Pulmonary artery endothelial cell (primary cell): ENCODE data around the gene C7orf57. TPM values are rescaled to one million over a fixed set of nuclear protein-coding genes. Genes with fewer than 3 reads are reported as not detected.
A peak's percentile ranks its signal among the peaks of the same experiment; 100 is the strongest.
"Not testable (repeated sequence)": the region's sequence is repeated elsewhere in the genome, so short reads cannot be mapped to it uniquely, and the experiment has no call there.

ENCODE experiments used
- DNase-seq: peaks from one replicate; pipeline ENCODE4 v3.0.0-alpha.2; 2011; ENCODE audit warnings: low read depth, low spot score
- total RNA-seq: library from RNA; depleted of rRNA; stranded (reverse); fragments of >200 nt; gene quantifications from 2 replicates; pipeline ENCODE4 v1.2.3, GENCODE V29; 2014

Gene C7orf57
- total RNA-seq = under 0.01 and 0.11 TPM in 2 replicates

DNA sequence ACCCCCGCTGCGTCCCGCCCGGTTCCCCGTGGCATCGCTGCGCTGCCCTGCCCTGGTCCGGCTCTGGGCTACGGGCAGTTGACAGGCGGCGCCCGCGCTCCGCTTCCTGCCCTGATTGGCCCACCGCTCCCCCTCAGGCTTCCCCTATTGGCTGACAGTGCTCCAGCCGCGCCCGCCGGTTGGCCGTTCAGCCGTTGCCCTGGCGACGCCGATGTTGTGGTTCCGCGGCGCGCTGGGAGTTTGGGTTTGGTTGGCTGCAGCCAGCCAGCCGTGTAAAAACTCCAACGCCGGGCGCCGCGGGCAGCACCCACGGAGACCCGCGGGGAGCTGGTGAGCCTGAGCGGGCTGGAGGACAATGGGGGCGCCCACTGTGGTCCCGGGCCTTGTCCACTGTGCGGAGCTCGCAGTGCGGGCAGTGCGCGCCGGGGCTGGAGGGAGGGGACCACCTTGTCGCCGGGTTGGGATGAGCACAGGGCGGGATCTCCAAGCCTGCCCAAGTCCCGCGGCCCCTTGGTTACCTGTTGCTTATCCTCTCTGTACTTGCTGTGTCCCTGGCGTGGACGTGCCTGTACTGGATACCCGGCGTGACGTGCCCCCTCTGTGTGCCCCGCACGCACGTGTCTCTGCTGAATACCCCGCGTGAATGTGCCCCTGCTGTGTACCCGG, at the start of gene C7orf57:
C7orf57 (plus strand) TSS at position 243 of the 666 bp plus-strand sequence. CDS start 766 bp downstream, outside the sequence.
- peak; percentile 60 for DNase-seq

DNA sequence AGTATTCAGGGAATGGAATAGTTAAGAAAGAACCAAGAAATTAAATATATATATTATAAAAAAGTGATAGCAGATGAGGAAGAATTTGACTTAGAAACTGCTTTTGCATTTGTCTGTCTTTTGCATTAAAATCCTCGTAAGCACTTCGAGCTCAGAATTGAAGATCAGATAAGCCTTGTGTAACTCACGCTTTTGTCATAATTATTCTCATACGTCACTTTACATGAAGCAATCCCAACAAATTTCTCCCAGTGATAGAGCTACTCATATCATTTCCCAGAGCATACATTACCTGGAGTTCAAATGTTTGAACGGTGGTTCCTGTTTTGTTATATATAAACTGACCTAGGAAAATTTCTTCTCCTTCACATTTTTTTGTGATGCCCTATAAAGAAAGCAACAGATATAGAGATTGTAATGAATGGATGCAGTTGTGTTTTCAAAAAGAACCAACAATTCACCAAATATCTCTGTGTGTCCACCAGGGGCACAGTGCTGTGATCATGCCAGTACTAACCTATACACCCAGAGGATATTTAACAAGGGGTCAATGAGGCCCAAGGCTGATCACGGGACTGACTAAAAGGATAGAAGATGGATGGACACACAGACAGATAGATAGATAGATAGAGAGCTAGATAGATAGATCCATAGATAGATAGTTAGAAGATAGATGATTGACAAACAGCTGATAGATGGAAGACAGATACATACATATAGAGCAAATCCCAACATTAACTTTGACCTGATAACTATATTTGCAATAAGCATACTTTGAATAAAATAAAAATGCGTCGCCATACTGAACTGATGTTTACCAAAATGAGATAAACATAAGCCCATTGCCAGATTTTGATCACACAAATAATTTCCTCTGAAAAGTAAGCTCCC, 46.6 kb upstream of the C7orf57 start:
- no peak for DNase-seq

DNA sequence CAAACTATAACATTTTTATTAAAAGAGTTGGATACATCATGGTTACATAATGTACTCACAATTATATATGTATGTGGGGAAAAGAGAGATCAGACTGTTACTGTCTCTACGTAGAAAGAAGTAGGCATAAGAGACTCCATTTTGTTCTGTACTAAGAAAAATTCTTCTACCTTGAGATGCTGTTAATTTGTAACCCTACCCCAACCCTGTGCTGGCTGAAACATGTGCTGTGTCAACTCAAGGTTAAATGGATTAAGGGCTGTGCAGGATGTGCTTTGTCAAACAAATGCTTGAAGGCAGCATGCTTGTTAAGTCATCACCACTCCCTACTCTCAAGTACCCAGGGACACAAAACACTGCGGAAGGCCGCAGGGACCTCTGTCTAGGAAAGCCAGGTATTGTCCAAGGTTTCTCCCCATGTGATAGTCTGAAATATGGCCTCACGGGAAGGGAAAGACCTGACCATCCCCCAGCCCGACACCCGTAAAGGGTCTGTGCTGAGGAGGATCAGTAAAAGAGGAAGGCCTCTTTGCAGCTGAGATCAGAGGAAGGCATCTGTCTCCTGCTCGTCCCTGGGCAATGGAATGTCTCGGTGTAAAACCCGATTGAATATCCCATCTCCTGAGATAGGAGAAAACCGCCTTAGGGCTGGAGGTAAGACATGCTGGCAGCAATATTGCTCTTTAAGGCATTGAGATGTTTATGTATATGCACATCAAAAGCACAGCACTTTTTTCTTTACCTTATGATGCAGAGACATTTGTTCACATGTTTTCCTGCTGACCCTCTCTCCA, 45.5 kb upstream of the C7orf57 start:
- DNase-seq = not testable (repeated sequence)

DNA sequence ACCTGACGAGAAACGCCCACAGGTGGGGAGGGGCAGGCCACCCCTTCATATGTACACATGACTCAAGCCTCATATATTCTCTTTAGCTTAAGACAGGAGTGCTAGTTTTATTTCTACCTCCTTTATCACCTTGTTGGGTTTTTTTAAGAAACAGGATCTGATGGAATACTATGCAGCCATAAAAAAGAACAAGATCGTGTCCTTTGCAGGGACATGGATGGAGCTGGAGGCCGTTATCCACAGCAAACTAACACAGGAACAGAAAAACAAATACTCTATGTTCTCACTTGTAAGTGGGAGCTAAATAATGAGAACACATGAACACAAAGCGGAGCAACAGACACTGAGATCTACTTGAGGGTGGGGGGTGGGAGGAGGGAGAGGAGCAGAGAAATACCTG, 44.8 kb upstream of the C7orf57 start:
- DNase-seq = no peak

DNA sequence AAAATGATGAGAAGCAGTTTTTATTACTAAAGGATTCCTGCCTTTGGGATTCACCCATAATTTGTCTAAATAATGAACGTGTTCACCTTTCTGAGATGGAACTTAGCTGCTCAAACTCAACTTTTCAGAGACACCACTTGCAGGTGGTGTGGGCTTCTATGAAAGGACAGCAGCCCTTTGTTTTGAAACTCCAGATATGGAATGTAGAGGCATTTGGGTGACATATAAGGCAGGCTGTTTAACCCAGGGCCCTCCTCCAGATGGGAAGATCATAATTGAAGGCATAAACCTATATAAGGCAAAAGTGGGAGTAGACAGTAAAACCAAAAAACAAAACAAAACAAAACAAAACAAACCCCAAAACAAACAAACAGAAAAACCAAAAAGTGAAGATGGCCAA, 44.1 kb upstream of the C7orf57 start:
- DNase-seq = no peak

DNA sequence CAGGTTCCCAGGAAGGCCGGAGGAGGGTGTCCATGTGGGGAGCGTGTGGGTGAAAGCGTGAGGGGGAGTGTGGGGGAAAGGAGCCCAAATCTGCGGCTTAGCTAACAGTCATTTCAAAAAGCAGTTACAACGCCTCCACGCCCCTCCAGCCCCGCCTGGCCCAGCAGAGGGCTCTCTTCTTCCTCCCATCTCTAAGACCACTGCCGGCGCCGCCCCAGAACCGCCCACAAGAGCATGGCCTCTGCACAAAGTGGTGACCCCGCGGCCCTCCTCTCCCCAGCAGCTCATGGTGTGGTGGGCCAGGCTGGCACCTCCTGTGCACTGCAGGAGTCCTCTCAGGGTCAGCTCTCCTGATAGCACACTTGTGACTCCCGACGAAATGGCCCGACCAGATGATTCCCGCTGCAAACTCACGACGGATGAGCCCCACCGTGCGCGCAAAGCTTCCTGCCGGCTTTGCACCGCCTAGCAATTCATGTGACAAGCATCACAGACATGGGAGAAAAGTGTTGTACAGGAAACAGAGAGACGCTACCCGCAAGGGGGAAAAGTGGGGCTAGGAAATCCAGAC, 43.5 kb upstream of the C7orf57 start:
- DNase-seq = peak; percentile 24

DNA sequence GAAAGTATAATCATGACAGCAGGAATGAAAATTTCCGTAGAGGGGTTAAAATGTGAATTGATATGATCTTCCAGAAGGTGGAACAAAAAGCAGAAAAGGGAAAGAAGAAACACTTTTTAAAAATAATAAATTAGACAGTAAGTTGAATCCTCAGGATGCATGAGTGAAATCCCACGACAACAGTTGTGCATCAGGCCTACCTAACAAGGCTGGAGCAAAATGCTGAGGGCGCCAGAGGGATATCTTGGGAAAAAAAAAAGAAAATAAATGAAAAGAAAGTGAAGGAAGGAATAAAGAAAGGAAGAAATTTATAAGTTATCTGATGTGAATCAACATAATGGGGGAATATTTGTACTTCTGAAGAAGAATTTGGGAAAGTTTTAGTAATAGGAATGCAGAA, 42.9 kb upstream of the C7orf57 start:
- no peak for DNase-seq

DNA sequence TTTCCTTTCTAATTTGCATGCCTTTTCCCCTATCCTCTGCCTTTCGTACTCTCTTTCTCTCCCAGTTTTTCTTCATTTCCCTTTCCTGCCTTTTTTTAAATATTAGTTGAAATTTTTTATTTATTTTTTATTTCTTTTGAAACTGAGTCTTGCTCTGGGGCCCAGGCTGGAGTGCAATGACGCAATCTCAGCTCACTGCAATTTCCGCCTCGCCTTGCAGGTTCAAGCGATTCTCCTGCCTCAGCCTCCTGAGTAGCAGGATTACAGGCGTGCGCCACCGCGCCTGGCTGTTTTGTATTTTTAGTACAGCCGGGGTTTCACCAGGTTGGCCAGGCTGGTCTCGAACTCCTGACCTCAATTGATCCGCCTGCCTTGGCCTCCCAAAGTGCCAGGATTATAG, 35.9 kb upstream of the C7orf57 start:
- no peak for DNase-seq

DNA sequence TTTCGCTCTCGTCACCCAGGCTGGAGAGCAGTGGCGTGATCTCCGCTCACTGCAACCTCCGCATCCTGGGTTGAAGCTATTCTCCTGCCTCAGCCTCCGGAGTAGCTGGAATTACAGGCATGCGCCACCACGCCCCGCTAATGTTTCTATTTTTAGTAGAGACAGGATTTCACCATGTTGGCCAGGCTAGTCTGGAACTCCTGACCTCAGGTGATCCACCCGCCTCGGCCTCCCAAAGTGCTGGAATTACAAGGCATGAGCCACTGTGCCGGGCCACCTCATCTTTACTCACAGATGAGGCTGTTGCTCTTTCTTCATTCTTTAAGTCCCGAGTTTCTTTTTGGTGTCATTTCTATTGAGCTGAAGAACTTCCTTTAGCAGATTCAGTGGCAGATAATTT, 35.2 kb upstream of the C7orf57 start:
- not testable (repeated sequence) for DNase-seq

DNA sequence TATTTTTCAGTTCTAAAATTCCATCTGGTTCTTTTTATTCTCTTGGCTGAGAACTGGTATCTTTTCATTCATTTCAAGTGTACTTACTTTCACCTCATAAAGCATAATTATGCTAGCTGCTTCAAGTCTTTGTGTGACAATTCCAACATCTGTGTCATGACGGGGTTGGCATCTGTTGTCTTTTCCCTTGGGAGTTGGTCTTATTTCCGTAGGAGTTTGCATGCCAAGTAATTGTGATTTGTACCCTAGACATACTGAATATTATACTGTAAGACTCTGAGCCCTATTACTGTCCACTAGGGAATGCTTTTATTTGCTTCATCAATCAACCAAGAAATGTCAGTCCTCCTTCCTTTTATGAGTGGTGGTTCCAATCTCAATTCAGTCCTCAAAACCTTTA, 31.3 kb upstream of the C7orf57 start:
- DNase-seq = no peak

DNA sequence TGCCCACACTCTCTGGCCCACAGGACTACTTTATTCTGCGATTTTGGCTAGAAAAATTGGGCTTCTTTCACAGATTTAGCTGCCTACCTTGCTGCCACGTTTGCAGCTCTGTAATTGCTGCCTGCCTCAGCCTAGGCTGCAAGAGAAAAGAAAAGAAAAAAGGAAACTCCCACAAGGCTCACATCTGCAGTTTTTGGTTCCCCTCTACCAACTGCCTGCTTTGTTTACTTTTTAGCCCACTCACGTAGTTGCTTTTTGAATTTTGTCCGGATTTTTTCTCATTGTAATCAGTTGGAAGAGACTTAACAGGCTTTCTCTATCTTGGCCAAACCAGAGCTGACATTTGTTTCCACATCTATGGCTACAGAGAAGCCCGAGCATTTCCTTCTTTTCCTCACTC, 30.7 kb upstream of the C7orf57 start:
- no peak for DNase-seq

DNA sequence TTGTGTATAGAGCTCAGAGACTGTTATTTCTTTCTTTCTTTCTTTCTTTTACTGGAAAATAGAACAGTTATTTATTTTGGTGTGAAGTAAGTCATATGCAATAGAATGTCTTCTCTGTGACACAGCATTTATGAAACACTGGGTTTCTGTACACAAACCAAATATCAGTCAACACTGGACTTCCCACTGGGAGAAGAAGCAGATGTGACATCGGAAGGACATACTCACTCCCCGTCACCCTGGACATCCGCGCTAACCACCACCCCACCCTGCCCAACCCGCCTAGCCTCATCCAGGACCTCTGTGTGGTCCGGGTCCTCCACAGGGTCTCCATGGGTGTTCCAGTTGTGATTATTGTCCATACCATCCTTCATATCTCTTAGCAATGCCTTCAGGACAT, 28.5 kb upstream of the C7orf57 start:
- no peak for DNase-seq

DNA sequence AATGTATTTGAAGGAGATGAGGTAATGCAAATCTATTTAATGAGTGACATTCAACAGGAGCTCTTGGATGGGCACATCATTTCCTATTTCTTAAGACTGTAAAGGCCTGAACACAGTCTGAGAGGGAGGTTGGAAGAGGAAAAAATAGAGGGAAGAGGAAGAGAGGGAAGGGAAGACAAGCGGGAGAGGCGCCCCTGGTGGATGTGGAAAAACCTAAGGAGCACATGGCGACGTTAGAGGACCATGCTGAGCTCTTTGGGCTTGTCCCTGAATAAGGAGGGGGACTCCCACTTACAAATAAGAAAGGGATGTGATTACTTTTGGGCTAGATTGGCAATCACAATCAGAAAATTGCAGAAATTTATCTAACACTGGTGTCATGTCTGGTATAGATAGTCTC, 26.1 kb upstream of the C7orf57 start:
- no peak for DNase-seq

DNA sequence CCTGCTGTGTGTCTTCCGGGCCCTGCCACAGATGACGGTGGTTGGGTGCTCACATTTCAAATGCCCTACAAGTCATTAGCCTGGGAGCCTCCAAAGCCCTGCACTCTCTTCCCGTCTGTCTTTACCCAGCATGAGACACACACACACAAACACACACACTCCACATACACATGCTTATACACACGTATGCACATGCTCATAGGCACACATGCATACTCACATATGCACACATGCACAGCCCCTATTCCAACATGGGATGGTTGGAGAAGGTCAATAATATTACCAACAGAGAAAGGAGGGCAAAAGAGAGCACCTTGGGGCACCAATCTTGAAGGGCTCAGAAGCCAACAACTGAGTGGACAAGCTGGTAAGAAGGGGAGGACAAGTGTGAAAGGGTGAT, 25.4 kb upstream of the C7orf57 start:
- no peak for DNase-seq

DNA sequence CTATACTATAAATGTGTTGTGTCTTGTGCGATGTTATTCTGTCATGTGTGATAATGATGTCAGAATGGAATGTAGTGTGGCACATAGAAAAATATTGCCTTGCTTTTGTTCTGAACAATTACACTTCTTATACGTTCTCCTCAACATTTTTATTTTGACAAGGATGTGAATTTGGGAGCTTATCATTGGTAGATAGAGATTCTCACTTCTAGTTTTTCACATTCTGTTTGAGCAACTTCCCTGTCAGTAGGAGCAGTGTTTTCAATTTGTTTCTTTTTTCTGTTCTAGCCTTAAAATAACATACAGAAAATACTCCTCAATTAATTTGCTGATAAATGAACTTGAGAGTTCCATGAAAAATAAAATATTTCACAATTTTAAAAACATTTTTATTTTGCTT, 24.0 kb upstream of the C7orf57 start:
- DNase-seq = no peak

DNA sequence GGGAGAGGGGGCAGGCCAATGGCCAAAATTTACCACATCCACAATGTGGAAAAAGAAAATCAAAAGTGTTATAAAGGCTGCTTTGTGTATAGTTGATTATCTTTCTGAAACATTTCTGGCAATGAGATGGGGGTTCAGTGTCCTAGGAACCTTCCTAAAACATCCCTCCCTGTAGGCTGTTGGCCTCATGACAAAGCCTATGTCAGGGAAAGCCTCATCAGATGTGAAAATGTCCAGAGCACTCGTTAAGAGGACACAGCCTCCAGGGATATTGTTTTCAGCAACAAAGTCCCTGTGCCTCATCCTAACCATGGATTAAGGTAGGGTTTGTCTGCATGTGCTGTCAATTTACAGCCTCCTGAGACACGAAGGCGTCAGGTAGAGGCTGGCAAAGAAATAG, 23.4 kb upstream of the C7orf57 start:
- no peak for DNase-seq

DNA sequence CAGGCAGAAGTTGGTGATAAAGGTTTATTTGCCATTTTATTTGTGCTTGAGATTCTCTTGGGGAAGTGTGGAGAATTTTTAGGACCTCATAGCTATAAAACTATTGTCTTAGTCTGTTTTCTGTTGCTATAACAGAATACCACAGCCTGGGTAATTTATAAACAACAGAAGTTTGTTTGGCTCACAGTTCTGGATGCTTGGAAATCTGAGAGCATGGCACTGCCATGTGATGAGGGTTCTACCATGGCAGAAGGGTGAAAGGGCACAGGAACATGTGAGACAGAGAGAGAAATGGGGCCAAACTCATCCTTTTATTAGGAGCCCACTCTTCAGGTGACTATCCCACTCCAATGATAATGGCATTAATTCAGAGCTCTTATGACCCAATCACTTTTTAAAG, 18.7 kb upstream of the C7orf57 start:
- no peak for DNase-seq

DNA sequence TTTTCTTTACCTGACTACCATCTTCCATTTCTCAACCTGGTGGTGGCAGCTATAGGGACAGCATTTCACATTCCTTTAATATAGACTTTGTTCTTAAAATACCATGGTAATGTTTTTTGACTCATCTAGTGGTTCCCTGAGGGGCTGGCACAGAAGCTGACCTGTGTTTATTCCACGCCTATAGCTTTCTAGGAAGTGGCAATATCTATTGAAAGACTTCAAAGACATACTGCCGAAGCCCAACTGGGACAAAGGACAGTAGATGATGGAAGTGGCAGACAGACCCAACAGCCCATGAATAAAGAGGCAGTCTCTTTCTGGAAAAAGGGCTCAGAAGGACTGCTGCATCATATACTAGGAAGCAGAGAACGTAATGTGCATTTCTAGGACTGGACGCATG, 17.7 kb upstream of the C7orf57 start:
- DNase-seq = no peak

DNA sequence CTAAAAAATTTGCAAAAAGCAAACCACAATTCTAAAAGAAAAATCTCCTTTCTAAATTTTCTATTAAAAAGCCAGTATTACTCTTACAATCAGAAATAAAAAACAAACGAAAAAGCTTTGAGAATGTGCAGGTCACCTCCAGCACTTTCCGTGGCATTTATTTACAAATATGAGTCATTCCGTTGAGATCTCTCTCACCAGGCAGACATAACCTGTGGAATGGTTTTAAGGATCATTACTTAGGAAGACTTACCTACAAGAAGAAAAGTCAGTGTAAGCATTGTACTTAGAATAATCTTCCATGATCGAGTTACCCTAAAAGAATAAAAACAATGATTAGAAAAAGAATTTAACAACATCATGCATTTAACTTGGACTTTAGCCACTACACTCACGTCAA, 9.7 kb upstream of the C7orf57 start:
- no peak for DNase-seq

DNA sequence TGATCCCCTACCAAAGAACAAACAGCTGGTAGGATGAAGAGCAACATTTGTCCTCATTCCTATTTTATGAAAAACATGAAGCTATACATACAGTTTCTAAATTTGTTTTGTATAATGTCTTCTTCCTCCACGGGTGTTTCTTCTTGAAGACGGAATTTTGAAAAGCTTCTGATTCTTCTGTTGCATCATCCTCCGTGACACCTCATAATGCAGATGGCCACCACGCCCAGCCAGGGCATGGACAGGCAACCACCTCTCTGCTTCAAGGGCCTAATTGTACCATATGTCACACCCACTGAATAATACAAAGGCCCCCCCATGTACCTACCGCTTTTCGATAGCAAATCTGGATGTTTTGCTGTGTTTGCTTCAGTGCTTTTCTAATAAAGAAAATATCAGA, 6.4 kb upstream of the C7orf57 start, which contains the start of gene SUN3:
SUN3 (minus strand) TSS at position 170 of the 400 bp plus-strand sequence; CDS start at position 1, 169 bp downstream.
- DNase-seq = no peak

DNA sequence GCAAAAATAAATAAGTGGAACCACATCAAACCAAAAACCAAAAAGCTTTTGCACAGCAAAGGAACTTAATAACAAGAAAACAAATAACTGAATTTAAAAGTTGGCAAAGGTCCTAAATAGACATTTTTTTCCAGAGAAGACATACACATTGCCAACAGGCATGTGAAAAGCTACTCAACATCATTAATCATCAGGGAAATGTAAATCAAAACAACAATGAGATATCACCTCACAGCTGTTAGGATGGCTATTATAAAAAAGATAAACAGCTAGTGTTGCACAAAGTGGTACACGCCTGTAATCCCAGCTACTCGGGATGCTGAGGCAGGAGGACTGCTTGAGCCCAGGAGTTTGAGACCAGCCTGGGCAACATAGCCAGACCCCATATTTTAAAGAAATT, 4.2 kb upstream of the C7orf57 start:
- no peak for DNase-seq

DNA sequence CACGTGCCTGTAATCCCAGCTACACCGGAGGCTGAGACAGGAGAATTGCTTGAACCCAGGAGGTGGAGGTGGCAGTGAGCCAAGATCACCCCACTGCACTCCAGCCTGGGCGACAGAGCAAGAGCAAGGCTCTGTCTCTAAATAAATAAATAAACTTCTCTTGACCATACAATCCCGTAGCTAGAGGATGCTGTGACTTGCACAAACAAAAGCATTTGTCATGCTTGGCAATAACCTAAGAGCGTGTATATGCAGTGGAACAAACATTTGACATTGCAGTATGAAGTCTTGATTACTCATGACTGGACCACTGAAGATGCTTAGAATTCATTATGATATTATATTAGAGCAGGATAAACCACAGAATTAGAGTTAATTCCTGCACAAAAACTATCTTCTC, 1.4 kb upstream of the C7orf57 start:
- no peak for DNase-seq
